ENCODE measurements around the gene APOBEC3H.

The APOBEC3H gene

GRCh38 chr22:39135092-39135896 is 38.2 kb downstream of the APOBEC3H start:
- DNase-seq (ENCODE audit: low spot score): peak; percentile 81

DNA sequence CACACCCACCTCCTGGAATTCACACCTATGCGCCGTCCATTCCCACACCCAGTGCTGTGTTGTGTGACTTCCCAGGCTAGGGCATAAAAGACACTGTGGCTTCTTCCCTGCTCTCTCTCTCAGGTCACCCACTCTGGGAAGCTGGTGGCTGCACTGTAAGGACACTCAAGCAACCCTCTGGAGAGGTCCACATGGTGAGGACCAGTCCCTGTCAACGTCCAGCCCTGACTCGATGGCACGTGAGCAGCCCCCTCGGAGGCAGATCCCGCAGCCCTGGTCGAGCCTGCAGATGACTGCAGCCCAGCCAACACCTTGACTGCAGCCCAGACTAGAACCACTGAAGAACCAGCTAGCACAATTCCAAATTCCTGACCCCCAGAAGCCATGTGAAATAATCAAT is 39.3 kb downstream of the APOBEC3H start:
- DNase-seq (ENCODE audit: low spot score): no peak

GRCh38 chr22:39138357-39138997 is 41.4 kb downstream of the APOBEC3H start:
- no peak for DNase-seq (ENCODE audit: low spot score)

DNA sequence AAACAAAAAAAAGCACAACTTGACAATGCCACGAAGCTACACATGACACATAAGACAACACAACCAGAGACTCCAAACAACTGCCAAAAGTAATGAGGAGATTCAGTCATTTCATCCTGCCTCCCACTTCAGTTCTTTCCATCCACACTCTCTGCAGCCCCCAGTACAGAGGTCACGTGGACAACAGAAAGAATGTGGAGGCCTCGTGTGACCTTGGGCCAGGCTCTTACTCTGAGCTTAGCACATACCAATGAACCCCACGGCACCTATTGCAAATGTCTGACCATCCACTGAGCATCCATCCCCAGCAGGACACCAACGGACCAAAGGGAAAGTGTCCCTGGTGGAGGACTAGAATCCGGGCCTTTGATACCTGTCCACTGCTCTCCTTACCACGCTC is 42.9 kb downstream of the APOBEC3H start:
- no peak for DNase-seq (ENCODE audit: low spot score)

DNA sequence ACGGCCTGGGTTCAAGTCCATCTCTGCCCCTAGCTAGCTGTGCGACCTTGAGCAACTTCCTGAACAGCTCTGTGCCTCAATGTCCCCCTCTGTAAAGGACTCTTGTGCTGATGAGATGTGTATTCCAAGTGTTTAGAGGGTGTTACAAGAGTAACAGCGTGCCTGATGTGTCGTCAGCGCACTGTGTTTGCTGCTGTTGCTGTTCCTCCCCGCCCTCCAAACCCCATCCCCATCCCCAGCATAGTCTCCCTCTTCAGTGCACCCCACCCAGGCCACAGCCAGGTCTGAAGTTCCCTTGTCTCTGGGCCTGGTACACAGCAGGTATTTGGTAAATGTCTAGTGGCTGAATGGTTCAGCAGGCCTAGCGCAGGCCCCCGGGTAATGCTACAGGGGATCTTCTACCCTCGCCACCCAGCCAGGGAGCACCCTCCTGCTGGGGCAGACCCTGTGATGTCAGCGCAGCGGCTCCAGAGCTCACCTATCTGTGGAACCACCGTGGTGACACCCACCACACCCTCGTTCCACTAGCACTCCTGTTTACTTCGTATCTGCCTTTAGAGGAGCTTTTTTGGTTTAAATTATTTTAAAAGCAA is 45.1 kb downstream of the APOBEC3H start:
- no peak for DNase-seq (ENCODE audit: low spot score)

DNA sequence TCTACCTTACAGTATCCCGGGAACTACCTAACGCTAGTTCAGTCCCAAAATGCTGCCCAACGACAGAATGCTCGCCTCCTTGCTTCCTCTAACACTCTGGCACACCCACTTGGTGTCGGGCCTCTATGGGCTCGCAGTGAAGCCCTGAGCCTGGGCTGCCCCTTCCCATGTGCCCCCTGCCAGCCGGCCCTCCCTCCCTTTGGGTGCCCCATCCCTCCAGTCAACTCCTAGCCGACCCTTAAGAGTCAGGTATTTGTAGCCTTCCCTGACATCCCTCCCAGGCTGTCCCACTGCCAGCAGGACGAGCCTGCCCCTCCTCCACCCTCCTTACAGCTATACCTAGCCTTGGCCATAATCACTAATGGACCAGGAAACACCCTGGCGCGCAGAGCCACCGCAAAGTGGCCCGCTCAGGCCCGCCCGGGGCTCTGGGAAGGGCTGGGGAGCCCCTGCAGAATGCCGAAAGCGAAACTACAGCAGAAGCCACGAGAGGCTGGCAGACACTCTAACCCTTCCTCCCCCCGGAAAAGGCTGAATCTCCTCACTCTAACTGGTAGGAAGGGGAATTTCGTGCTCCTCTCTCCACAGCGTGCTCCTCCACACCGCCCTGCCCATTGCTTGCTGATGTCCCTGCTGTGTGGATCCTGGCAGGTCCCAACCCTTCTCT is 47.2 kb downstream of the APOBEC3H start:
- DNase-seq (ENCODE audit: low spot score): peak; percentile 47

GRCh38 chr22:39146256-39147101 is 49.4 kb downstream of the APOBEC3H start:
- DNase-seq (ENCODE audit: low spot score): no peak

GRCh38 chr22:39147335-39148025 is 50.4 kb downstream of the APOBEC3H start:
- DNase-seq (ENCODE audit: low spot score): no peak

DNA sequence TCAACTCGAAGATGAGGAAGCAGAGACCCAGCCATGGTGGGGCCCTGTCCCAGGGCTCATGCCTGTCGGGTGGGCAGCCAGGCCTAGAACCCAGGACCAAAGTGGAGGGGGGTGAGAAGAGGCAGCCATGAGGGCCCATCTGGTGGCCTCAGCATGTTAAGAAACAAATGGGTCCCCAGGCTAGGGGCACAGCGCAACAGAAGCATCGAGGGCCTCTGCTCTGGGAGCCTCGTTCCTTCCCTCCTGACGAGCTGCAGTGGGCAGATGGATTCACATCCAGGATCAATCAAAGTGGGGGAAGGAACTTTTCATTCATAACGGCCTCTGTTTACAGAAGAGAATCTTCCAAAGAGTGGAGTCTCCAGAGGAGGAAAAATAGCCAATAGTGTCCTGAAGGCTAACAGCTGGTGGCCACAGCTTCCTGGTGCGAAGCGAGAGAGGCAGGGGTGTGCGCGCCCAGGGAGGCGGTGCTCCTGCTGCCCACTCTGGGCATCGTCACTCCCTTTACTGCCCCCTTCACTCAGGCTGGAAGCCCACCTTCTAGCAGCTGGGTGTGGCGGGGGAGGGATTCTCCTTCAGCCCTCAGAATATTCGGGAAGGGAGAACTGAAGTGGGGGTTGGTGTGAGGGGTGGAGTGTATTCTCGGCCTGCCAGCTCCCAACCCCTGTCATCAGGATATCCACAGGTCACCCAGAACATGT is 51.1 kb downstream of the APOBEC3H start:
- DNase-seq (ENCODE audit: low spot score): no peak

- peak; percentile 63 for DNase-seq (ENCODE audit: low spot score)
These were observed 51.9 kb downstream of the APOBEC3H start for GRCh38 chr22:39148727-39149535.

DNA sequence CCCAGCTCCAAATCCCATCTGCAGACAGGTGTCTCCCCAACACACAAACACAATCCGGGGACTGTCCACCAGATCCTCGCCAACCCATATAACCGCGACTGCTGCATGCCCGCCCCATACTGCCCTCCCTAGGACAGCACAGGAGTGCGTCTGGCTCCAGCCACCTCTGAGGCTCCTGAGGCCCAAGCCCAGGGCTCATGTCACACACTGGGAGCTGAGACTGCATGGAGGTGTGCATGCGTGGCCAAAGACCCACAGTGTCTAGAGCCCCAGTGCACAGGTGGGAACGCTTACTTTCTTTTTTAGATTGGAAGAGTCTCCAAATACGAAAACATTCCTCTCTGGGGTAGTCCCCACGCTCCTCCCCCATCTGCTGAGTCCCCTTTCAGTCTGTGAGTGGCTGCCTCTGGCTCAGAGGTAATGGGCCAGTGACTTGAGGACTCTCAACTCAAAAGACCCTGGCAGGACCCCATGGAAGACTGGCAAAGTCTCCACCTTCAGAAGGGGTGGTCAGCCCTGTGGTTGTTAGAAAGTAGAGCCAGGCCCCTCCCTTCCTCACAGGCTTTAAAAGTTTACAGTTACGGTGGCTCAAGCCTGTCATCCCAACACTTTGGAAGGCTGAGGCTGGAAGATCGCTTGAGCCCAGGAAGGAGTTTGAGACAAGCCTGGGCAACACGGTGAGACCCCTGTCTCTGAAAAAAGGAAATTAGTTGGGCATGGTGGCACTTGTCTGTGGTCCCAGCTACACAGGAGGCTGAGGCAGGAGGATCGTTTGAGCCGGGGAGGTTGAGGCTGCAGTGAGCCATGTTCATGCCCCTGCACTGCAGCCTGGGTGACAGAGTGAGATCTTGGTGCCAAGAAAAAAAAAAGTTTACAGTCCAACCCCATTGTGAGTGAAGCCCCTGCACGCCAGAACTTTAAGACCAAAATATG is 53.1 kb downstream of the APOBEC3H start:
- no peak for DNase-seq (ENCODE audit: low spot score)

DNA sequence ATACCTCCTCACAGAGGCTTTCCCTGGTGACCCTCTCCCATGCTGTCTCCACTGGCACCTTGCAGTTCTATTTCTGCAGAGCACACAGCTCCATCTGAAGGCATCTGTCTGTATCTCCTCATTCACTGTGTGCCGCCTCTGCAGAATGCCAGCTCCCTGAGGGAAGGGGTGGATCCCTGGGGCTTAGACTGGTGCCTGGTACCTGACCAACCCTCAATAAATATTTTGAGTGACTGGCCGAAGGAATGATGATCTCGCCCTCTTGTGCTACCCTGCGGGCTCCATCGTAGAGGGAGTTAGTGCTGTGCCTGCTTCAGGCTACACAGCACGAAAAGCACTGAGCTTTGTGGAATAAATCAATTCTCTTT is 53.8 kb downstream of the APOBEC3H start:
- no peak for DNase-seq (ENCODE audit: low spot score)

GRCh38 chr22:39151329-39151975 is 54.4 kb downstream of the APOBEC3H start:
- DNase-seq (ENCODE audit: low spot score): no peak

GRCh38 chr22:39152024-39152510 is 55.0 kb downstream of the APOBEC3H start:
- no peak for DNase-seq (ENCODE audit: low spot score)

- peak; percentile 94 for DNase-seq (ENCODE audit: low spot score)
These were observed 55.6 kb downstream of the APOBEC3H start, which contains the start of gene CBX7 for GRCh38 chr22:39152511-39153219. Gene CBX7, minus strand, starts transcription at chr22:39152680. Its CDS starts 236 bp downstream, at chr22:39152444.

DNA sequence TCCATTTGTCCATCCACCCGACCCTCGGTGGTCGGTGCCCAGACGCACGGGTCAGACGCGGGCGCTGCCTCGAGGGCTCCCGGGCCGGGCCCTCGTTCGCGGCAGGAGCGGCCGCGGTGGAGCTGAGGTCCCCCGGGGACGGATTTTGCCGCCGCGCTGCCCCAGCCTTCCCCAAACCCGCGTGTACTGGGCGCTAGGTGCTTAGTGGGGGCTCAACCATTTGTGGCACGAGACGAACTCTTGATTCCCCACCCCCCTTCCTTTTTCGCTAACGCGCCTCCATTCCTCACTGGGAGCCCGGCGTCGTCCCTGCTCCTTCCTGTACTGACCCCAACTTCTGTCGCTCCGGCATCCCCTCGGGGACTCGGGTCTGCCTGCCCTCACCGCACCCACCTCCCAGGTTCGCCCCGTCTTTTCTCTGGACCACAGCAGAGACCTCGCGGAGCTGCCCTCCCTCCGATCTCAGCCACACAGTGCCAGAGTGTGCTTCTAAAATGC is 56.2 kb downstream of the APOBEC3H start:
- DNase-seq (ENCODE audit: low spot score): no peak

Data from ecto neural progenitor cell (in vitro differentiated cells).